Activated gamma-delta T cell (primary cell): ENCODE measurements around the gene SNX32.
A peak's percentile ranks its signal among the peaks of the same experiment; 100 is the strongest.

ENCODE experiments used
- DNase-seq: peaks from one replicate; lab custom pipeline; 2025; lab: John Stamatoyannopoulos, UW

SNX32 gene

DNA sequence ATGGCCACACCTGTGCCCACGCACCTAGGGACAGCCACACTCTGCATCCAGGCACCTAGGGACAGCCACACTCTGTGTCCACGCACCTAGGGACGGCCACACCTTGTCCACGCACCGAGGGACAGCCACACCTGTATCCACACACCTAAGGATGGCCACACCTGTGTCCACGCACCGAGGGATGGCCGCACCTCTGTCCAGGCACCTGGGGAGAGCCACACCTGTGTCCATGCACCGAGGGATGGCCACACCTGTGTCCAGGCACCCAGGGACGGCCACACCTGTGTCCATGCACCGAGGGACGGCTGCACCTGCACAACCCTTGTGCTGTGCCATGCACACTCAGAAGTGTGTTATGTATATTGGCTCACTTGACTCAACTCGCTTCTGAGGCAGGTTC is 36.1 kb upstream of the SNX32 start:
- DNase-seq = no peak

- no peak for DNase-seq
These were observed 34.9 kb upstream of the SNX32 start for GRCh38 chr11:65798882-65799281.

DNA sequence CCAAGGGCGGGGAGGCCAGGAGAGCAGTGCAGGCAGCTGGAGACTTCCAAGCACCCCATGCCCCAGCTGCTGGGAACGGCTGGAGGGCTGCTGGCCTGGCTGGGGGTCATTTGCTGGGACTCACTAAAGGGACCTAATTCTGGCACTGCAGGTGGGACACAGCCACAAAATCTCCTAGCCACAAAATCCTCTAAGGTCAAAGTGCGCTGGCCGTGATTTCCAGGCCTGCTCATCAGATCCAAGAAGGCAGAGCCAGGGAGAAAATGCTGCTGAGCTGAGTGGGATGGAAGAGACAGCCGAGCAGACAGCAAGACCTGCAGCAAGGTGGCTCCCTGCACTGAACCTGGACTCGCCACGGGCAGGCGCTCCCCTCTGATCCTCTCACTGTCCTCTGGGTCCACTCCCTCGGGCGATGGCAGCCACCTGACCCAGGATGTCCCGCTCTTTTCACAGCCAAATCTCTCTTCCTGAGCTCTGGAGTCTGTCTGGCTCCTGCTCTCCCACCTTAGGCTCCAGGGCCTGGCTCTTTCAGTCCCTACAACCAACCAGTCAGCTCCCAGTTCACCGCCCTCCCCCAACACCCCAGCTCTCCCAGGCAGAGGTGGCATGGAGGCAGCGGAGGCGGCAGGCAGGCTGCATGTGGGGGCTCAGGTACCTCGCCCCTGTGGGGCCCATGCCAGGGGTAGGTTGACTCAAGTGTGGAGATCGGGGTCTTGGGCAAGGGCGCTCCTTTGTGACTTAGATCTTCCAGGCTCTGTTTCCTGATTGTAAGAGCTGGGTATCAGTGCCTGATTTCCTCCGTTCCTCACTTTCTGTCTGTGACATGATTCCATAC is 32.4 kb upstream of the SNX32 start:
- no peak for DNase-seq

DNA sequence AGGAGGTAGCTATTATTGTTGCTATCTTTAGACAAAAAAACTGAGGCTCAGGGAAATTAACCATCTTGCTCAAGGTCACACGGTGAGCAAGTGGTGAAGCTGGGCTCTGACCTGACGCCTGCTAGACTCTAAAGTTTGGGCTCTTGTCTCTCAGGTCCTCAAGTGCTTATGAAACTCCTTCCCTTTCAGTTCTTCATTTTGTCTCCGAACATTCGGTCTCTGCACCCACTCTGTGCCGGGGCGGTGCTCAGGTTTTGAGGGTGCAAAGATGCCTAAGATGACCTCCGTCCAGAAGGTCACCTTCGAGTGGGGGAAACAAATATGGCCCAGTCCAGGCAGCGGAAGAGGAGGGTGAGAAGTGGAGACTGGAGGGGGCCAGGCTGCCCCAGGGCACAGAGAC is 30.9 kb upstream of the SNX32 start:
- no peak for DNase-seq

- no peak for DNase-seq
These were observed 29.8 kb upstream of the SNX32 start for GRCh38 chr11:65803797-65804492.

GRCh38 chr11:65806979-65807378 is 26.8 kb upstream of the SNX32 start:
- DNase-seq = no peak

DNA sequence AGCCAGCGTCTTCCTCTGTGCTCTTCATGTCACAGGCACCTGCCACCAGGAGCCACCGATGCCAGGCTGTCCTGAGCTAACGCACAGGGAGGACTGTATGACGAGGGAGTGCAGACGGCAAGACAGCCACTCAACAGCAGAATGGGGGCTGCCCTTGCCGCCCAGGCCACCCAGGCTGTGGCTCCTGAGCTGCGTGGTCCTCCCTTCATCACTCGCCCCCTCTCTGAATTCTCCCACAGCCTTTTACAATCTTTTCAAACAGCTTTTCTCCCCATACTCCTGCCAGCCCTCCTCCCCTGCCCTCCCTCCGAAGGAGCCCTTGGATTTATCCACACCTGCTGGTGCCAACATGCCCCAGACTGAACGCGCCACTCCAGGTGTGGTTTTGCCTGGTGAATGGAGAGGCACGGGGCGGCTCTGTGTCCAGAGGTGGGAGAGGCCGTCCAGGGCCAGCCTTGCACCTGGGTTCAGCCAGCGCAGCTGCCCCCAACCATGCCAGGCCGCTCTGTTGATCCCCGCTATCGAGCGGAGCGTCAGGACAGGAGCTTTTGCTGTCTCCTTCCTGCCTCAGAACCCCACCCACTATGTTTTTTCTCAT is 24.9 kb upstream of the SNX32 start:
- no peak for DNase-seq

- DNase-seq = no peak
These were observed 24.3 kb upstream of the SNX32 start for GRCh38 chr11:65809496-65809895.

DNA sequence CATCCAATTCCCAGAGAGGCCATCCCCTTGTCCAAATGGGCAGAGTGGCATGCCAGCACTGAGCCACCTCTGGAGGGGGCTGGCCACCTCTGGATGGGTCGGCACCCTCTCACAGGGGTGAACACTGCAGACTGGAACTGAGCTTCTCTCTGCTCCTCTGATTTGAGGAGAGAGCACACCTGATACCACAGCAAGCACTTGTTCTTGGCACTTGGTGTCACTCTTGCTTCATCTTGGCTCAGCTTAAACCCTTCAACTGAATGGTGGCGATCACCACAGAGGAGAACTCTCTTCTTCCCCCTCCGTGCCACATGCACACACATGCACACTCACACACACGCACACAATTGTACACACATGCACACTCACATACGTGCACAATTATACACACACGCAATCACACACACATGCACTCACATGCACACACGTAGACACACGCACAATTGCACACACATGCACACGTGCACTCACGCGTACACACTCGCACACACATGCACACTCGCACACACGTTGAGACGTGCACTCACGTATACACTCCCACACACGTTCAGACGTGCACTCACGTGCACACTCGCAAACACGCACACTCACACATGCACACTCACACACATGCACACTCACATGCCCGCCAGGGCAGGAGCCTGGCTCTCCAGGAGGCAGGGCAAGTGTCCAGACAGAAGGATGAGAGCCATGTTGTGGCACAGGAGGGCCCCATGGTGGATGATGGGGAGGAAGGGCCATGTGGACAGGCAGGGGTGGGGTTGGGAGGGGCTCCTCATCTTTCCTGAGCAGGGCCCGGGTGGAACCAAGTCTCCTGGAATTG is 23.5 kb upstream of the SNX32 start:
- DNase-seq = no peak

- no peak for DNase-seq
These were observed 21.8 kb upstream of the SNX32 start for GRCh38 chr11:65811764-65812475.

DNA sequence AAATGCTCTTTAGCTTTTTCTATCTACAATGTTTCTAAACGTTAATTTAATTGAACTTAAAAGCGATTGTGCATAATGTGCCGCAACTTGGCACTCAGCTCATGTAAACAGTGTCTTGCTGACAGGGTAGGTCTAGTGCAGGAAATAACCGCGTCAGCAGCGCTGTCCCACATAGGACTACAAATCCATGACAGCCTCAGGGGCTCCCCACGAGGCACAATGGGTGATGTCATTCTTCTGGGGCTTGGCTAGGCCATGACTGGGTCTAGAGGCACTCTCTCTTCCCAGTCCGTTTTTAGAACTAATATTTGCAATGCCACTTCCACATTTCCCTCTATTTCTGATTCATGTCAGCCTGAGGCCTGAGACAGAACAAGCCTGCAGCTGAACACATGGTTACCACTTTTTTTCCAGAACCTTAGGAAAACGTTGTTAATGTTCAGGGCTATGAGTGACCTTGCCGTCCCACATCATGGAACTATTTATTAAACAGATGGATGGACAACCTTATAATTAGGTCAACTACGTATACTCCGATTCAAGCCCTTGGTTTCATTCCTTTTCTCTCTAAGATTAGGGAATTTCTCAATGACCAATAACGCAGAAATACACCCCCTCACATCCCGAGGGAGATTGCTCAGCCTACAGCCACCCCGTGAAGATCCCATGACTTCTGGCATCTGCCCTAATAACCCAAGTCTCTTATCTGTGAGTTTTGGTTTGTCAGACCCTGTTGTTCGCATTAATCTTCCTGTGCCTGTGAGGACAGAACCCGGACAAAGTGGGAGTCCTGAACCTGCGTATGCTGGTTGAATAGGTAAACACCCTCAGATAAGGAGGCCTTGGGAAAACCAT is 19.4 kb upstream of the SNX32 start:
- no peak for DNase-seq

GRCh38 chr11:65814986-65815565 is 18.7 kb upstream of the SNX32 start:
- DNase-seq = no peak

- DNase-seq = no peak
These were observed 17.1 kb upstream of the SNX32 start for GRCh38 chr11:65816696-65817095.

DNA sequence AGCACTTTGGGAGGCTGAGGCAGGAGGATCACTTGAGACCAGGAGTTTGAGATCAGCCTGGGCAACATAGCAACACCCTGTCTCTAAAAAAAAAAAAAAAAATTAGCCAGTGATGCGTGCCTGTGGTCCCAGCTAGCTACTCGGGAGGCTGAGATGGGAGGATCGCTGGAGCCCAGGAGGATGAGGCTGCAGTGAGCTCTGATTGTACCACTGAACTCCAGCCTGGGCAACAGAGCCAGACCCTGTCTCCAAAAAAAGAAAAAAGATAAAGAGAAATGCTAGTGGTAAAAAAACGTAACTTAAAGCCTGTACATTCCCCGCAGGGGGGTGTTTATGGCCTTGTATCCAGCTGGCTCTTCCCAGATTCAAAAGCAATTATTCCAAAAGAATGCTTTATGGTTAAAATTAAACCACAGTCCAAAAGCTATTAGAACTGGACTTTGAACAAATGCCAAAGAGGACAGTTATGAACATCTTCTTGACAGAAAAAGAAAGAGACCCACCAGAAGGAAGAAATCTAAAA is 16.4 kb upstream of the SNX32 start:
- DNase-seq = no peak

DNA sequence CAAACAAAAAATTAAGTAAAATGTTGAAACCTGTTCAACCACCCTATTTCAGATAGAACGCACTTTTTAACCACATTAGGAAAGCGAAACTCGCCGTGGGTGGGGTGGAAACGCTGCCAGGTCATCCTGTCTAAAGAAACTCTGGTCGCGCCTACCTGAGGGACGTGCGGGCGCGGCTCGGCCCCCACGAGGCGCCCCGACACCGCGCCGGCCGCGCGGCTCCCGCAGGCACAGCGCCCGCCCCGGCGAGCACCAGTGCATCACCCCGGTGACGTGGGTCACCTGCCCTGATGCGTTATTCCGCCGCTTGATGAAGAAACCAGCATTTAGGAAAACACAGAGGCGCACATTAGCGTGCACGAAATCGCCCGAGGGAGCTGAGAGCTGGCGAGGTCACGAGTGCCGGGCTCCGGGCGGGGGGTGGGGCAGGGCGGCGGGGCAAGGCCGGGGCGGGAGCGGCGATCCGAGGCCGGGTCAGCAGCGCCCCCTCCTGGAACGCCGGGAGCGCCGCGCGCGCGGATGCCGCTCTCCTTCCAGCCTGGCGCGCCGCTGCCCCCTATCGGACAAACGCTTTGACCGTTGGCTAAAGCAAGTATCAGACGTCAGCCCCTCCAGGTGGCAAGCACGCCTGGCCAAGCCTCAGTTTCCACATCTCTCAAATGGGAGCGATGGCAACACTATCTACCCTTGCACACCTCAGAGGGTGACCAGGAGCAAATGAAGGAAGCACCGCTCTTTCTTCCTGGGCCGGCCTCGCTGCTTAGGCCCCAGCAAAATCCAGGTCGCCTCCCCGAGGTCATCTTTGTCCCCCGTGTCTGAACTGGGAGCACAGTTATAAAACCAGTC is 15.7 kb upstream of the SNX32 start:
- peak; percentile 82 for DNase-seq

DNA sequence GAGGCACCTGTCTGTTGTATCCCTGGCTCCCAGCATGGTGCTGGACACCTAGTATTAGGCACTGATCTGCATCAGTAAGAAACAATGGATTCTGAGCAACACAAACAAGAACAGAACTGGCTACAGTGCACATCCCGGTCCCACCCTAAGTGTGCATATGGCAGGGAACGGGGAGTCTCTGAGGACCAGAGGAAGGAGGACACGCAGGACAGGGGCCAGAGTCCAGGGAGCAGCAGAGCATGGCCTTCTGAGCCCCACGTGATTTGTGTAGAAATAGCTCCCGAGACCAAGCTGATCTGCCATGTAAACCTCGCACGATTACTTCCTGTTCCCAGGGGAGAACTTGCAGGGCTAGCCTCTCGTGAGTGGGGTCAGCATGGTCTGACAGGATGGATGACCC is 12.7 kb upstream of the SNX32 start:
- DNase-seq = no peak

- DNase-seq = no peak
These were observed 10.8 kb upstream of the SNX32 start for GRCh38 chr11:65822776-65823528.
